Measurements from ENCODE around the gene POMP.

POMP gene

GRCh38 chr13:28638756-28639155, 20.2 kb upstream of the POMP start:
- no peak for TF ChIP-seq CTCF (IDR thresholded peaks at IDR 0.05; ENCODE audit: low read depth, low read length)
- no peak overlapping the region for H3K4me3 ChIP-seq (ENCODE audit: low read depth, low read length)

GRCh38 chr13:28640861-28641599, 17.9 kb upstream of the POMP start:
- TF ChIP-seq CTCF (IDR thresholded peaks at IDR 0.05; ENCODE audit: low read depth, low read length), result no peak
- H3K4me3 ChIP-seq (ENCODE audit: low read depth, low read length), result no peak overlapping the region

- H3K4me3 ChIP-seq (ENCODE audit: low read depth, low read length), result no peak overlapping the region
- TF ChIP-seq CTCF (IDR thresholded peaks at IDR 0.05; ENCODE audit: low read depth, low read length), result no peak
These were observed 17.4 kb upstream of the POMP start for GRCh38 chr13:28641600-28641926.

- H3K4me3 ChIP-seq (ENCODE audit: low read depth, low read length), result no peak overlapping the region
- TF ChIP-seq CTCF (IDR thresholded peaks at IDR 0.05; ENCODE audit: low read depth, low read length), result no peak
These were observed 8.6 kb upstream of the POMP start for GRCh38 chr13:28650284-28650683.

GRCh38 chr13:28651810-28652401, 7.0 kb upstream of the POMP start:
- TF ChIP-seq CTCF (IDR thresholded peaks at IDR 0.05; ENCODE audit: low read depth, low read length), result no peak
- H3K4me3 ChIP-seq (ENCODE audit: low read depth, low read length), result no peak overlapping the region

- no peak for TF ChIP-seq CTCF (IDR thresholded peaks at IDR 0.05; ENCODE audit: low read depth, low read length)
These were observed 5.8 kb upstream of the POMP start for GRCh38 chr13:28653111-28653510.

GRCh38 chr13:28654276-28654675, 4.7 kb upstream of the POMP start:
- no peak for TF ChIP-seq CTCF (IDR thresholded peaks at IDR 0.05; ENCODE audit: low read depth, low read length)
- no peak overlapping the region for H3K4me3 ChIP-seq (ENCODE audit: low read depth, low read length)

More at GRCh38 chr13:28653111-28653510, 5.8 kb upstream of the POMP start:
- no peak overlapping the region for H3K4me3 ChIP-seq (ENCODE audit: low read depth, low read length)
